ENCODE data around the gene RBM38. TPM values are rescaled to one million over a fixed set of nuclear protein-coding genes. Genes with fewer than 3 reads are reported as not detected.

Gene RBM38
- total and polyA plus RNA-seq, 2 of the 4 experiments (the other 2 are of a cell fraction) = 5.2 to 11.9 TPM

- BruUV-seq (replicated peaks) = no TSS peak
- Histone ChIP-seq H3K79me1 (ENCODE audit: low read depth in 1 of 2, low read length in 2 of 2) (peaks cover 0 to 11% of the 10 kb centered on the region in 2 experiments; a peak in 2 of 4 replicates), H3K9ac (ENCODE audit: low read depth, low read length) (no peak overlapping the region), H3K4me2 (ENCODE audit: low read depth, low read length) (no peak overlapping the region), H4K8ac (ENCODE audit: low read depth in 2 of 2, low read length in 2 of 2) (no peak overlapping the region), H2AK9ac (replicated peaks; ENCODE audit: low read depth, low read length, poor library complexity) (no peak overlapping the region), H3K23ac (ENCODE audit: low read depth, low read length) (no peak overlapping the region), H2AFZ (replicated peaks; ENCODE audit: low read length, poor library complexity) (no peak overlapping the region), H3K4ac (ENCODE audit: low read depth, low read length) (no peak overlapping the region), H4K91ac (ENCODE audit: insufficient read depth, low read depth, low read length) (no peak overlapping the region), H3K56ac (ENCODE audit: extremely low read depth, insufficient read depth, low read length) (no peak overlapping the region), H2BK5ac (ENCODE audit: low read depth, low read length, poor library complexity, severe bottlenecking) (no peak overlapping the region), H3K27ac (ENCODE audit: insufficient read depth, low read length) (no peak overlapping the region), H4K5ac (ENCODE audit: low read depth, low read length) (no peak overlapping the region), H3K9me3 (ENCODE audit: control insufficient read depth, insufficient read depth, low read length) (no peaks in the 10 kb centered on the region), H3K4me1 (ENCODE audit: control insufficient read depth, insufficient read depth, low read length) (peaks cover 6% of the 10 kb centered on the region), H3K4me3 (ENCODE audit: insufficient read depth, low read depth, low read length) (no peak overlapping the region), H2BK15ac (ENCODE audit: low read depth, low read length) (no peak overlapping the region), H3K9me1 (ENCODE audit: insufficient read depth, low read length) (0 out of 2 replicates have a peak, but pooled peaks cover 3% of the 10 kb centered on the region), H3K27me3 (ENCODE audit: control insufficient read depth, insufficient read depth, low read length) (no peaks in the 10 kb centered on the region), H4K20me1 (ENCODE audit: insufficient read depth, low read length) (no peaks in the 10 kb centered on the region; the same call in 1 of the 2 replicates), H3K14ac (replicated peaks; ENCODE audit: low read depth, low read length) (no peak overlapping the region), H2BK120ac (ENCODE audit: low read depth, low read length) (no peak overlapping the region), H3K36me3 (ENCODE audit: control insufficient read depth, insufficient read depth, low read length) (peaks cover 5% of the 10 kb centered on the region; the same call in 1 of the 2 replicates), H3K18ac (ENCODE audit: low read depth, low read length) (no peak overlapping the region), H2AK5ac (ENCODE audit: low read depth, low read length) (no peak overlapping the region), H2BK20ac (ENCODE audit: low read depth, low read length) (no peak overlapping the region)
- dilution Hi-C loops (cut with HindIII; ENCODE audit: low sequenced_read_pairs, unreplicated experiment) (no loop called here), in situ Hi-C loops (cut with MboI; ENCODE audit: low sequenced_read_pairs) (loop anchor here (5.0 to 25.0 kb wide), 4 partner anchors 109 to 1649 kb away; partner anchors contain the start of genes ATP5F1E and PRELID3B), intact Hi-C loops (cut with micrococcal nuclease) (loop anchor here (5.0 to 10.0 kb wide), 2 partner anchors 827 to 1509 kb away; no protein-coding TSS in a partner anchor)
- 100% methylated on average over 1 of the region's 7 CpGs; no CpG with 5 or more reads in 1 of the 2 experiments for WGBS, 2 experiments (ENCODE audit: extremely low coverage in 2 of 2, insufficient read length in 1 of 2)
- POLR2A ChIA-PET (ENCODE audit: unreplicated experiment) = no interaction called here
- CTCF ChIA-PET = interaction anchor here (0.6 kb wide), 1 partner anchor 122 kb away, joined by 3 read pairs; no protein-coding TSS in a partner anchor
- no peak for TF ChIP-seq NFE2L2 (IDR thresholded peaks at IDR 0.05; ENCODE audit: low read depth, low read length)
- TF ChIP-seq RAD21 (IDR thresholded peaks at IDR 0.05; ENCODE audit: low read length) = no peak
- no peak for TF ChIP-seq RFX5 (IDR thresholded peaks at IDR 0.05; ENCODE audit: low read depth, low read length)
- TF ChIP-seq RCOR1 (IDR thresholded peaks at IDR 0.05; ENCODE audit: insufficient replicate concordance, low read length) = no peak
- no peak for TF ChIP-seq CTCF (conservative IDR thresholded peaks at IDR 0.05; ENCODE audit: low read depth, low read length)
- TF ChIP-seq CHD1 (IDR thresholded peaks at IDR 0.05; ENCODE audit: low read depth, low read length) = no peak
- no peak for TF ChIP-seq MAFK (IDR thresholded peaks at IDR 0.05; ENCODE audit: low read depth, low read length)
- TF ChIP-seq POLR2A (IDR thresholded peaks at IDR 0.05; ENCODE audit: low read depth, low read length) = no peak
- no peak for TF ChIP-seq MAZ (IDR thresholded peaks at IDR 0.05; ENCODE audit: borderline replicate concordance, low read depth, low read length)
- no peak for TF ChIP-seq CEBPB (IDR thresholded peaks at IDR 0.05; ENCODE audit: low read depth, low read length)
- TF ChIP-seq ELK1 (IDR thresholded peaks at IDR 0.05; ENCODE audit: borderline replicate concordance, low read depth, low read length) = no peak
- TF ChIP-seq FOS (IDR thresholded peaks at IDR 0.05; ENCODE audit: low read depth, low read length) = no peak
- ATAC-seq (ENCODE audit: low read depth) (no peak), DNase-seq (no peak)
Measured at GRCh38 chr20:57387945-57388371, 3.2 kb upstream of the RBM38 start.

All from IMR-90 (cell line).